Activated naive CD4-positive, alpha-beta T cell treated with anti-CD3 and anti-CD28 coated beads, Interleukin-2, amount 10 ng/mL, durations not matched to agents 7 days and 5 days (primary cell): ENCODE data around the gene ATXN10.

Source experiments
- CTCF ChIA-PET: fragments of 350-600 bp; sonication (Branson Sonifier 250); formaldehyde crosslinking; loops from one replicate; lab custom pipeline; 2021; ENCODE audit warnings: antibody characterized with exemption; lab: Charles Lee
- DNase-seq: peaks from one replicate; pipeline ENCODE4 v3.0.0-alpha.2; 2020
- H3K27ac Mint-ChIP-seq: one replicate; pipeline ENCODE4 v1.8.0; 2021; ENCODE audit warnings: mild to moderate bottlenecking, moderate library complexity, mixed read lengths
- H3K27me3 Mint-ChIP-seq: one replicate; pipeline ENCODE4 v1.8.0; 2021; ENCODE audit warnings: mild to moderate bottlenecking, mixed read lengths
- H3K36me3 Mint-ChIP-seq: one replicate; pipeline ENCODE4 v1.8.0; 2021; ENCODE audit warnings: mixed read lengths
- H3K4me1 Mint-ChIP-seq: one replicate; pipeline ENCODE4 v1.8.0; 2021; ENCODE audit warnings: mixed read lengths
- H3K4me3 Mint-ChIP-seq: one replicate; pipeline ENCODE4 v1.8.0; 2021; ENCODE audit warnings: mild to moderate bottlenecking, moderate library complexity, mixed read lengths
- H3K9me3 Mint-ChIP-seq: one replicate; pipeline ENCODE4 v1.8.0; 2021; ENCODE audit warnings: mixed read lengths

The ATXN10 gene

DNA sequence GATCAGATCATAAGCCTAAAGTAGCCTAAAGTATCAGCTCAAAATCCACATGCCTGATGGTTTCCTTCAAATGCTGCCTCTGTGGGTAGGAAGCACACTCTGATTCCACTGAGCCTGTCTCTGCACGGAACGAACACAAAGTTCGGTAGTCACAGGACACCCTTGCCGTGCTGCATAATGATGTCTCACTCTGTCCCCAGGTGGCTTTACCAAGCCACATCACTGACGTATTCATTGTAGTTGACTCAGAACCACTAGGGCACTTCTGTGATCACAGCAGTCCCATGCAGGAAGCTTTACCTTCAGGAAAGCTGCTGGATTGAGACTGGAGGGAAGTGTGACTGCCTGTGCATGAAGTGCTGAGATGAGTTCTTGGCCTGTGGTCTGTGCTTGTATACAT, 147.7 kb downstream of the ATXN10 start:
- Mint-ChIP-seq H3K36me3 (peaks cover 13% of the 10 kb centered on the region), H3K4me1 (no peaks in the 10 kb centered on the region), H3K4me3 (no peak overlapping the region), H3K9me3 (no peaks in the 10 kb centered on the region), H3K27me3 (no peaks in the 10 kb centered on the region), H3K27ac (no peak overlapping the region)
- no peak for DNase-seq
- CTCF ChIA-PET = no interaction called here

GRCh38 chr22:45823336-45823735, 151.7 kb downstream of the ATXN10 start:
- no peaks in the 10 kb centered on the region for H3K9me3 Mint-ChIP-seq
- no peak overlapping the region for H3K4me3 Mint-ChIP-seq
- CTCF ChIA-PET = no interaction called here
- H3K4me1 Mint-ChIP-seq = no peaks in the 10 kb centered on the region
- H3K27me3 Mint-ChIP-seq = no peaks in the 10 kb centered on the region
- DNase-seq = no peak
- H3K36me3 Mint-ChIP-seq = peaks cover 22% of the 10 kb centered on the region
- H3K27ac Mint-ChIP-seq = no peak overlapping the region

GRCh38 chr22:45826520-45826919, 154.9 kb downstream of the ATXN10 start:
- no peak overlapping the region for H3K4me3 Mint-ChIP-seq
- no peak for DNase-seq
- H3K27ac Mint-ChIP-seq = no peak overlapping the region
- no peaks in the 10 kb centered on the region for H3K4me1 Mint-ChIP-seq
- no peaks in the 10 kb centered on the region for H3K27me3 Mint-ChIP-seq
- H3K36me3 Mint-ChIP-seq = peaks cover 22% of the 10 kb centered on the region
- H3K9me3 Mint-ChIP-seq = no peaks in the 10 kb centered on the region
- CTCF ChIA-PET = no interaction called here

GRCh38 chr22:45828841-45829240, 157.2 kb downstream of the ATXN10 start:
- no peak for DNase-seq
- Mint-ChIP-seq H3K27me3 (no peaks in the 10 kb centered on the region), H3K27ac (no peak overlapping the region), H3K9me3 (no peaks in the 10 kb centered on the region), H3K4me1 (peaks cover 2% of the 10 kb centered on the region), H3K36me3 (peaks cover 16% of the 10 kb centered on the region), H3K4me3 (no peak overlapping the region)
- CTCF ChIA-PET = no interaction called here

DNA sequence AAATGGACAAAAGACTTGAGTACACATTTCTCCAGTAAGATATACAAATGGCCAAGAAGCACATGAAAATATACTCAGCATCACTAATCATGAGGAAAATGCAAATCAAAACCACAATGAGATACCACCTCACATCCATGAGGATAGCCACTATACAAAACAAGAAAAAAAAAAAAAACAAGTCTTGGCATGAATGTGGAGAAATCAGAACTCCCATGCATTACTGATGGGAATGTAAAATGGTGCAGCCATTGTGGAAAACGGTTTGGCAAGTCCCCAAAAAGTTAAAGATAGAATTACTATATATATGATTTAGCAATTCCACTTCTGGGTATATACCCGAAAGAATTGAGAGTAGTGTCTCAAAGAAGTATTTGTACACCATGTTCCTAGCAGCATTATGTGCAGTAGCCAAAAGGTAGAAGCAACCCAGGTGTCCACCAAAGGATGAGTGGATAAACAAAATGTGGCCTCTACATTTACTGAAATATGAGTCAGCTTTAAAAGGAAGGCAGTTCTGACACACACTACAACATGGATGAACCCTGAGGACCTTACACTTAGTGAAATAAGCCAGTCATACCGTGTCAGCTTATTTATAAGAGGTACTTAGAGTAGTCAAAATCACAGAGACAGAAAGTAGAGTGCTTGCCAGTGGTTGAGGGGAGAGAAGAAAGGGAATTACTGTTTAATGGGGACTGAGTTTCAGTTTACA, 159.1 kb downstream of the ATXN10 start:
- Mint-ChIP-seq H3K4me1 (peaks cover 5% of the 10 kb centered on the region), H3K36me3 (peaks cover 5% of the 10 kb centered on the region), H3K27ac (no peak overlapping the region), H3K4me3 (no peak overlapping the region), H3K27me3 (no peaks in the 10 kb centered on the region), H3K9me3 (no peaks in the 10 kb centered on the region)
- CTCF ChIA-PET = no interaction called here
- DNase-seq = no peak

- no peaks in the 10 kb centered on the region for H3K36me3 Mint-ChIP-seq
- no peak for DNase-seq
- H3K9me3 Mint-ChIP-seq = no peaks in the 10 kb centered on the region
- H3K4me3 Mint-ChIP-seq = no peak overlapping the region
- H3K27ac Mint-ChIP-seq = no peak overlapping the region
- no peaks in the 10 kb centered on the region for H3K27me3 Mint-ChIP-seq
- H3K4me1 Mint-ChIP-seq = peaks cover 5% of the 10 kb centered on the region
- CTCF ChIA-PET = no interaction called here
These were observed 159.8 kb downstream of the ATXN10 start for GRCh38 chr22:45831394-45831793.

GRCh38 chr22:45832180-45832579, 160.5 kb downstream of the ATXN10 start:
- CTCF ChIA-PET = interaction anchor here (0.5 kb wide), 1 partner anchor 33 kb away, joined by 3 read pairs; no protein-coding TSS in a partner anchor
- Mint-ChIP-seq H3K4me1 (peaks cover 5% of the 10 kb centered on the region), H3K27me3 (no peaks in the 10 kb centered on the region), H3K4me3 (no peak overlapping the region), H3K36me3 (no peaks in the 10 kb centered on the region), H3K27ac (no peak overlapping the region), H3K9me3 (no peaks in the 10 kb centered on the region)
- DNase-seq = no peak

DNA sequence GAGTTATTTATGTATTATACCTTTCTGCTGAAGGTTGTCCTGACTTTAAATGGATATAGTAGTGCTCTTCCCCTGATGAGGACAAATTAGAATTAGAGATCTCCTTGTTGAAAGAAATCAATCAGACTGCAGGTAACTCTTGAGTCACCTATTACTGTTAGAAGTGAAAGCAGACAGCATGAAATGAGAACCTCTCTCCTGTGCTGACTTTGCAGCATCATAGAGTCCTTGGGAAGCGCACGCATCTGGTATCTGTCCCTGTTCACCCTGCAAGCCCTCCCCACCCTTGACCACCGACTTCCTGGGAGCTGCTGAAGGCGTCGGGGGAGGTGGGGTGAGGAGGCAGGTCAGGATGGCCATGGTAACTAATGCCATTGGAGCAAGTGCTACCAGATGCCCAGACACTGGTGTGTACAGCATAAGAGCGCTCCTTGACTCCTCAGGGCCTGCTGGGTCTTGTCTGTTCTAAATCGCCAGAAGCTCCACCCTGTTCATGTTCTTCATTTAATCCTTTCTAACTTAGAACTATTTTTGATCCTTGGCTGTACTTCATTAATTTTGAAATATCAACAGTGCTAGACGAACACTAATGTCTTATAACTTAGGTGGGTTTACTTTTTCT, 161.4 kb downstream of the ATXN10 start:
- no peak for DNase-seq
- no peaks in the 10 kb centered on the region for H3K36me3 Mint-ChIP-seq
- no peaks in the 10 kb centered on the region for H3K9me3 Mint-ChIP-seq
- H3K27me3 Mint-ChIP-seq = no peaks in the 10 kb centered on the region
- peaks cover 5% of the 10 kb centered on the region for H3K4me1 Mint-ChIP-seq
- no peak overlapping the region for H3K4me3 Mint-ChIP-seq
- CTCF ChIA-PET = no interaction called here
- no peak overlapping the region for H3K27ac Mint-ChIP-seq

GRCh38 chr22:45833613-45834012, 162.0 kb downstream of the ATXN10 start:
- Mint-ChIP-seq H3K27me3 (no peaks in the 10 kb centered on the region), H3K9me3 (no peaks in the 10 kb centered on the region), H3K36me3 (no peaks in the 10 kb centered on the region), H3K4me3 (no peak overlapping the region), H3K4me1 (peaks cover 5% of the 10 kb centered on the region), H3K27ac (no peak overlapping the region)
- CTCF ChIA-PET = no interaction called here
- DNase-seq = no peak

DNA sequence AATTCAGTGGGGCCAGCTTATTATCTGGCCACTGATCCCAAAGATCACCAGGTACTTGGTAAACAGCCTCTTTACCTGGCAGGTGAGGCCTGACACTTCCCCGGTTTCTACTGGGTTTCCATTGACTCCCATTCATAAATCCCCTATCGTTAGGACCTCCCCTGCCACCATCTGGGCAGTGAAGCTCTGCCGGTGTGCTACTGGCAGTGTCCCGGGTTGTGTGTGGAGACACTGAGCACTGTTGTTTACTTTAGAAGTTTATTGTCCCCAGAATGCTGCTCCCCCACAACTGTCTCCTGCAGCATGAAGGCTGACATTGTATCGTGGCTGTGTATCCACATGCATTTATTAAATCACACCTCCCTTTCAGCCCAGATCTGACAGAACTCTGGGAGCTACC, 162.6 kb downstream of the ATXN10 start:
- no peak overlapping the region for H3K4me3 Mint-ChIP-seq
- no peaks in the 10 kb centered on the region for H3K9me3 Mint-ChIP-seq
- no peaks in the 10 kb centered on the region for H3K36me3 Mint-ChIP-seq
- H3K27ac Mint-ChIP-seq = no peak overlapping the region
- H3K27me3 Mint-ChIP-seq = no peaks in the 10 kb centered on the region
- H3K4me1 Mint-ChIP-seq = peaks cover 5% of the 10 kb centered on the region
- DNase-seq = no peak
- CTCF ChIA-PET = no interaction called here

- Mint-ChIP-seq H3K4me3 (no peak overlapping the region), H3K36me3 (no peaks in the 10 kb centered on the region), H3K4me1 (peaks cover 5% of the 10 kb centered on the region), H3K27ac (no peak overlapping the region), H3K27me3 (no peaks in the 10 kb centered on the region), H3K9me3 (no peaks in the 10 kb centered on the region)
- CTCF ChIA-PET = no interaction called here
- DNase-seq = no peak
These were observed 163.2 kb downstream of the ATXN10 start for GRCh38 chr22:45834795-45835194.

DNA sequence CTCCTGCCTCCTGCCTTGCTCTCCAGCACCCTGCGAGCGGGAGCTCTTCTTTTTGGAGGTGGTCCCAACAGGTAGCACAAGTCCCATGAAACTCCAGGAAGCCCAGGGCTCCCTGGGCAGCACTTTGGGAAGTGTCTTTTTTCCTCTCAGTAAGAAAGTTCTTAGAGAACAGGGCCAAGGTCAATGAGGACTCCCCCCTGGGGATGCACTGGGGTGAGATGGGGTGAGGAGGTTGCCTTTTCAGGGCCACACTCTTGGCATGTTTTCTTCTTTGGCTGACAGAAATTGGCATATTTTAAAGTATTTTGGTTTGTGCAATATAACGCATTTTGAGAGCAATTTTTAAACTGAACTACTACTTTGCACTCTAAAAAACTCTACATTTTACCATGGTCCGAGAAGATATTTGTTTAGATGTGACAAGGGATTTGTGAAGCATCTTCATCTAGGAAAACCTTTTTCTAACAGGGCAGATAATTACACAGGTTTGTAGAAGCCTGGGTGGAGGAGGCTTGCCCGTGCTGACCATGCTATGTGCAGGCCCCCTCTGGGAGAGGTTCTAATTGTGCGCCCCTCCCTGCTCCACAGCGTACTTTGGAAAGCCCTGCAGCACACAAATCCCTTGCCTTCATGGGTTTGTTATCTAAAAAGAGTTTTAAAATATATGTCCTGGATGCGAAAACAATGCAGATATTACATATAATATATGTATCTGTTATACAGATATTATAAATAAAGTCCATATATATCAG, 165.0 kb downstream of the ATXN10 start:
- no peaks in the 10 kb centered on the region for H3K27me3 Mint-ChIP-seq
- H3K36me3 Mint-ChIP-seq = no peaks in the 10 kb centered on the region
- H3K4me3 Mint-ChIP-seq = no peak overlapping the region
- DNase-seq = no peak
- no peak overlapping the region for H3K27ac Mint-ChIP-seq
- peaks cover 5% of the 10 kb centered on the region for H3K4me1 Mint-ChIP-seq
- no peaks in the 10 kb centered on the region for H3K9me3 Mint-ChIP-seq
- CTCF ChIA-PET = no interaction called here

DNA sequence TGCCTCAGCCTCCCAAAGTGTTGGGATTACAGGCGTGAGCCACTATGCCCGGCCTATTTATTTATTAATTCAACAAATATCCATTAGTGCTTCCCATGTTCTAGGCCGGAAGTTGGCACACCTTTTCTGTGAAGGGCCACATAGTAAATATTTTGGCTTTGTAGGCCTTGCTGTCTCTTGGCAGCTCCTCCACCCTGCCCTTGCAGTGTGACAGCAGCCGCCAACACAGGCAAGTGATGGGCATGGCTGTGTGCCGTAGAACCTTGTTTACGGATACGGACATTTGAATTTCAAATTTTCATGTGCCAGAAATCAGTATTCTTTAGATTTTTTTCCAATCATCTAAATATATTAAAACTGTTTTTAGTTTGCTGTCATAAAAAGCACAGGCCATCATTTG, 165.9 kb downstream of the ATXN10 start:
- Mint-ChIP-seq H3K9me3 (no peaks in the 10 kb centered on the region), H3K36me3 (no peaks in the 10 kb centered on the region), H3K4me1 (peaks cover 5% of the 10 kb centered on the region), H3K27ac (no peak overlapping the region), H3K4me3 (no peak overlapping the region), H3K27me3 (no peaks in the 10 kb centered on the region)
- CTCF ChIA-PET = no interaction called here
- no peak for DNase-seq

DNA sequence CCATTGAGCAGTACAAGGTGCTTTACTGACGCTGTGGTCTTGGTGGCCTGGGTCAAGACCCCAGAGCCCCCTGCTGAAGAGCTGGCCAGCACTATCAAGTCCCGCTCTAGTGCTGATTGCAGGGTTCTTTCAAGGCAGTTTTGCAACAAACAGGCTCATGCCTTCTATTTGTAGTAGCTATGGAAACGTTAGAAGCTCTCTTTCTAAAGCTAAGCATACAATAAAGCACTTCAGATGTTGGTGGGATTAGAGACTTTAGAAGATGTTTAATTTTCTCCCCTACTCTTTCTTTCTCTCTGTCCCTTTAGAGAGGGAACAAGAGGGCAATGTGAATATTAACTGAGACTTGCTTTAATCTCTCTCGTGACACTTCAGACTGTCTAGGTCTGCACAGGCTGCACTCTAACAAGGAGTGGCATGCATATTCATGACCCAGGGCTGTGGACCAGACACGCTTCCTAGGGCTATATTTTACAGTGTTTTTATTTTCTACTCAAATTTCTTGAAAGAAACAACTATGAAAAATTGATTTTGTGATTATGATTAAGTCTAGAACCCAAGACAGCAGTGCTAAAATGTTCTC, 166.8 kb downstream of the ATXN10 start:
- no peak overlapping the region for H3K27ac Mint-ChIP-seq
- no peak for DNase-seq
- CTCF ChIA-PET = no interaction called here

More for the DNA sequence above, 166.8 kb downstream of the ATXN10 start:
- no peaks in the 10 kb centered on the region for H3K36me3 Mint-ChIP-seq
- H3K27me3 Mint-ChIP-seq = no peaks in the 10 kb centered on the region
- no peaks in the 10 kb centered on the region for H3K9me3 Mint-ChIP-seq
- H3K4me3 Mint-ChIP-seq = no peak overlapping the region
- peaks cover 3% of the 10 kb centered on the region for H3K4me1 Mint-ChIP-seq
